ENCODE data around the gene EIF3K.

DNA sequence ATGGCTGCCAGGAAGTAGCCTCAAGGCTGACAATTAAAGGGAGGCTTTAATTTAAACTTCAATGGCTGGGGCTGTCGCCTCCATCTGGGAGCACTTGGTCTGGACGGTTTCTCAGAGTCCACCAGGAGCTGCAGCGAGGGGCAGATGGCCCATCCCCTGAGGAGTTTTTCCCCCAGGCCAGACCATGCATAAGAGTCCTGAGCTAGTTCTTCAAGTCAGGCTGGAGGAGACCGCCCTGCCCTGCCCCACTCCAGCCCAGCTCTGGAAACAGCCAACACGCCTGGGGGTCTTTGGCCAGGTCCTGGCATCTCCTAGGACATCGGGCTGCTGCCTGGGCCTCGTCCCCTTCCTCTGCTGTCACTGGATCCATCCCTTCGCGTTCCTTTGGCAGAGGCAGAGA lies 23.2 kb downstream of the EIF3K start:
- TF ChIP-seq, protein P1, sequence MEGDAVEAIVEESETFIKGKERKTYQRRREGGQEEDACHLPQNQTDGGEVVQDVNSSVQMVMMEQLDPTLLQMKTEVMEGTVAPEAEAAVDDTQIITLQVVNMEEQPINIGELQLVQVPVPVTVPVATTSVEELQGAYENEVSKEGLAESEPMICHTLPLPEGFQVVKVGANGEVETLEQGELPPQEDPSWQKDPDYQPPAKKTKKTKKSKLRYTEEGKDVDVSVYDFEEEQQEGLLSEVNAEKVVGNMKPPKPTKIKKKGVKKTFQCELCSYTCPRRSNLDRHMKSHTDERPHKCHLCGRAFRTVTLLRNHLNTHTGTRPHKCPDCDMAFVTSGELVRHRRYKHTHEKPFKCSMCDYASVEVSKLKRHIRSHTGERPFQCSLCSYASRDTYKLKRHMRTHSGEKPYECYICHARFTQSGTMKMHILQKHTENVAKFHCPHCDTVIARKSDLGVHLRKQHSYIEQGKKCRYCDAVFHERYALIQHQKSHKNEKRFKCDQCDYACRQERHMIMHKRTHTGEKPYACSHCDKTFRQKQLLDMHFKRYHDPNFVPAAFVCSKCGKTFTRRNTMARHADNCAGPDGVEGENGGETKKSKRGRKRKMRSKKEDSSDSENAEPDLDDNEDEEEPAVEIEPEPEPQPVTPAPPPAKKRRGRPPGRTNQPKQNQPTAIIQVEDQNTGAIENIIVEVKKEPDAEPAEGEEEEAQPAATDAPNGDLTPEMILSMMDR (IDR thresholded peaks at IDR 0.05): no peak
- TF ChIP-seq POLR2A (IDR thresholded peaks at IDR 0.05): no peak

Measured in heart left ventricle (tissue), 13 donors.